HFF-Myc (cell line): ENCODE measurements around the gene MYCBP2.
"Not testable (repeated sequence)": the region's sequence is repeated elsewhere in the genome, so short reads cannot be mapped to it uniquely, and the experiment has no call there.

Experiments
- DNase-seq: peaks from one replicate; pipeline ENCODE4 v3.0.0-alpha.2; 2011; ENCODE audit warnings: low read depth; ENCODE audit errors: extremely low read depth
- H3K4me3 ChIP-seq: replicated peaks from 2 replicates; pipeline ENCODE4 v1.5.1; 2011; ENCODE audit warnings: low read depth, mild to moderate bottlenecking, control low read depth, low read length
- TF ChIP-seq, protein P1 (sequence below): IDR thresholded peaks from 2 replicates; pipeline ENCODE4 v1.5.1; 2012; ENCODE audit warnings: mild to moderate bottlenecking, low read depth, low read length, control low read depth; ENCODE audit errors: missing control alignments

The MYCBP2 gene

GRCh38 chr13:77351315-77351714 lies 24.4 kb upstream of the MYCBP2 start:
- no peak overlapping the region for H3K4me3 ChIP-seq
- TF ChIP-seq, protein P1, sequence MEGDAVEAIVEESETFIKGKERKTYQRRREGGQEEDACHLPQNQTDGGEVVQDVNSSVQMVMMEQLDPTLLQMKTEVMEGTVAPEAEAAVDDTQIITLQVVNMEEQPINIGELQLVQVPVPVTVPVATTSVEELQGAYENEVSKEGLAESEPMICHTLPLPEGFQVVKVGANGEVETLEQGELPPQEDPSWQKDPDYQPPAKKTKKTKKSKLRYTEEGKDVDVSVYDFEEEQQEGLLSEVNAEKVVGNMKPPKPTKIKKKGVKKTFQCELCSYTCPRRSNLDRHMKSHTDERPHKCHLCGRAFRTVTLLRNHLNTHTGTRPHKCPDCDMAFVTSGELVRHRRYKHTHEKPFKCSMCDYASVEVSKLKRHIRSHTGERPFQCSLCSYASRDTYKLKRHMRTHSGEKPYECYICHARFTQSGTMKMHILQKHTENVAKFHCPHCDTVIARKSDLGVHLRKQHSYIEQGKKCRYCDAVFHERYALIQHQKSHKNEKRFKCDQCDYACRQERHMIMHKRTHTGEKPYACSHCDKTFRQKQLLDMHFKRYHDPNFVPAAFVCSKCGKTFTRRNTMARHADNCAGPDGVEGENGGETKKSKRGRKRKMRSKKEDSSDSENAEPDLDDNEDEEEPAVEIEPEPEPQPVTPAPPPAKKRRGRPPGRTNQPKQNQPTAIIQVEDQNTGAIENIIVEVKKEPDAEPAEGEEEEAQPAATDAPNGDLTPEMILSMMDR: no peak
- no peak for DNase-seq

DNA sequence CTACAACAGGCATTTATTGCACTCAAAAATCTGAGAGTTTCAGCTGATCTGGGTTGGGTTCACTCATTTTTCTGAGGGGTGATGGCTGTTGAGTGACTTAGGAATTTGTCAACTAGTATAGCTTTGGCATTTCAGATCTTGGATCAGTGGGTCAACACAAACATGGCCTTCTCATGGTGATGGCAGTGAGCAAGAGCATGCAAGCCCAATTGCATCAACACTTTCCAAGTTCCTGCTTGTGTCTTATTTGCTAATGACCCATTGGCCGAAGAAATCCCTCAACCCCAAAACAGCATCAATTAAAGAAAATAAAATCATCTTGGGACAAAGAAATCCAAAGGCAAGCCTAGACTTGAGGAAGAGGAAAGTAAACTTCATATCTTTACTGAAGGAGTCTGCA lies 23.9 kb upstream of the MYCBP2 start:
- no peak overlapping the region for H3K4me3 ChIP-seq
- TF ChIP-seq, protein P1: no peak
- no peak for DNase-seq

DNA sequence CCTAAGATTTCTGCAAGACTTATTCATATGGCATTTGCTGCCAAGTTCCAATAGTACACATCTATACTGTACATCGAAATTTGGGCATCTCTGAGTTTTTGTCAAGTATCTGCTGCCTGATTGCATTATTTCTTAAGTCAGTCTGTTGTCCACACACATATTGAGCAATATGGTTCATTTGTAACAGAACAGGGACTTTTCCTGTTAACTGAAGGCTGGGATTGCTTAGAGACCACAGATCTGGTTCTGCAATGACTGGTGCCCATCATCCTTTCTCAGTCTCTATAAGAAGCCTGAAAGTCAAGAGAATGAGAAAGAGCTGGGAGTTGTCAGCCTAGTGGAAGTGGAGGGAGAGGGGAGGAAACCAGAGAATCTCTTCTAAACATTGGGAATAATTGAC lies 22.5 kb upstream of the MYCBP2 start:
- H3K4me3 ChIP-seq: no peak overlapping the region
- DNase-seq: no peak
- TF ChIP-seq, protein P1: no peak

DNA sequence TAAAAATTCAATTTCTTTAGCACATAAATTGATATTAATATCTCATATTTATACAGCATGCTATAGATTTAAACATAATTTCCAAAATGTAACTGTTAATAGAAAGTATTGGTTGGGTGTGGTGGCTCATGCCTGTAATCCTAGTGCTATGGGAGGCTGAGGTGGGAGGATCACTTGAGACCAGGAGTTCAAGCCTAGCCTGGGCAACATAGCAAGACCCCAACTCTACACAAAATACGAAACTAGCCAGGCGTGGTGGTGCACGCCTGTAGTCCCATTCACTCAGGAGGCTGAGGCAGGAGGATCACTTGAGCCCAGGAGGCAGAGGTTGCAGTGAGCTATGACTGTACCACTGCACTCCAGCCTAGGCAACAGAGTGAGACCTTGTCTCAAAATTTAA lies 20.5 kb upstream of the MYCBP2 start:
- not testable (repeated sequence) for DNase-seq, H3K4me3 ChIP-seq

DNA sequence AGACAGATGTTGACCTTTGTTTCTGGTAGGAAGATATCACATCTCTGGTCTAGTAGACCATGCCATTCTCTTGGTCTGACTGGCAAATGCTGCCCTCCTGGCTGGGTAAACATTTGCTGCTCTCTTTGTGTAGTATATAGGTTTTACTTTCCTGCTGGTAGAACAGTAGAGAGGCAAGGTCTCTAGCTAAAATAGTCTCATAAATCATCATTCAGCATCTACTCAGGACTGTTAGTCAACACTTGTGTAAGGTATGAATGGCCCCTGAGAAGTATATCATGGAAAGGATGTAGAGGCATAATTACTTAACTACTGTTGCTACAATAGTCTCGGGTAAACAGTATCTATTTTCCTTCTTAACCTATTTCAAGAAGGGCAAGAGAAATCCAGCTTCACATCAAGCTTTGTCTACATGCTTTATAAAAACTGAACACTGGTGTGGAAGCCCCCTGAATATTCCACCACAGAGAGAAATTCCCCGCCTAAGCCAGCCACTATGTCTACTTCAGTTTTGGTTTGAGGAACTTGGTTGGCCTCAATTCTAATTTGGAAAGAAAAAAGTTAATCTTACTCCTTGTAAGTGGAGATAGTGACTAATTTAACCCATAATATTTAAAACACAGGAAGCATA lies 18.4 kb upstream of the MYCBP2 start:
- TF ChIP-seq, protein P1: no peak
- DNase-seq: no peak
- H3K4me3 ChIP-seq: no peak overlapping the region

GRCh38 chr13:77343841-77344240 lies 16.9 kb upstream of the MYCBP2 start:
- no peak overlapping the region for H3K4me3 ChIP-seq
- TF ChIP-seq, protein P1: no peak
- no peak for DNase-seq

DNA sequence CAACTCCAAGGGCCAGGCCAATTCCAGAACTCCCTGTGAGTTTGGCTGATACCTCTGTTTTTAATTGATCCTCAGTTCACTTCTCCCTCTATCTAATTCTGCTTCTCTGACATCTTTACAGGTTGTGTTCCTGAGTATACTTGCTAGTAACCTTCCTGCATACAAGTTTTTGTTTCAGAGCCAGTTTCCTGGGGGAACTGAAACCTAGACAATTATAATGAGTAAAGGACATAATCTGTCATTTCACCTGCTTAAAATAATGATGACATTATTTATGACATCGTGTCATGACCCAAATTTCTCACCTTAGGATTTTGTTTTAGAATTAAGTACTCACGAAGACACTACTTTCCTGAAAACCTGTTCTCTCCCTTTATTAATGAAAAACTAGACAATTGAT lies 12.5 kb upstream of the MYCBP2 start:
- no peak overlapping the region for H3K4me3 ChIP-seq
- TF ChIP-seq, protein P1: no peak
- no peak for DNase-seq
